PC-3 (cell line): ENCODE data around the gene BMP2. TPM values are rescaled to one million over a fixed set of nuclear protein-coding genes. Genes with fewer than 3 reads are reported as not detected.
A peak's percentile ranks its signal among the peaks of the same experiment; 100 is the strongest.

Experiments
- ATAC-seq: fragments of 200-7000 bp; cut with Tn5 transposase; 2 replicates; pipeline ENCODE4 v1.9.1; 2020; ENCODE audit warnings: mild to moderate bottlenecking, moderate library complexity
- Bru-seq: library from RNA; stranded (reverse); fragments of 400-500 nt; gene quantifications from one replicate; lab custom pipeline; 2021; lab: Mats Ljungman, UMichigan
- BruChase-seq, 2 experiments: library from RNA; stranded (reverse); fragments of 400-500 nt; gene quantifications; one replicate each; lab custom pipeline; 2021; lab: Mats Ljungman, UMichigan
- BruUV-seq: library from RNA; stranded (reverse); fragments of 400-500 nt; replicated peaks from 2 replicates; lab custom pipeline; 2021; lab: Mats Ljungman, UMichigan
- CTCF ChIA-PET: fragments of 300-600 bp; sonication (Branson Sonifier 250); formaldehyde crosslinking; loops from one replicate; lab custom pipeline; 2022; ENCODE audit warnings: antibody characterized with exemption; lab: Charles Lee
- POLR2A ChIA-PET: fragments of 300-600 bp; sonication (Branson Sonifier 250); formaldehyde crosslinking; loops from one replicate; lab custom pipeline; 2022; ENCODE audit warnings: antibody characterized with exemption; ENCODE audit not compliant: unreplicated experiment; lab: Charles Lee
- DNase-seq: peaks from one replicate; pipeline ENCODE4 v3.0.0-alpha.2; 2015
- H2AFZ ChIP-seq: fragments of 300-600 bp; sonication (generic); 2 replicates; pipeline ENCODE4 v1.6.0; 2016; ENCODE audit warnings: antibody characterized with exemption, low read length
- H3F3A ChIP-seq: fragments of 300-600 bp; sonication (generic); one replicate; pipeline ENCODE4 v1.6.0; 2017; ENCODE audit warnings: antibody characterized with exemption, low read length, control low read depth, mild to moderate bottlenecking; ENCODE audit not compliant: unreplicated experiment
- H3K27ac ChIP-seq: fragments of 300-600 bp; sonication (generic); 2 replicates; pipeline ENCODE4 v1.5.1; 2016; ENCODE audit warnings: mild to moderate bottlenecking, low read length
- H3K27me3 ChIP-seq: fragments of 300-600 bp; sonication (generic); 2 replicates; pipeline ENCODE4 v1.6.1; 2016; ENCODE audit warnings: low read length, mixed read lengths
- H3K36me3 ChIP-seq: fragments of 300-600 bp; sonication (generic); 2 replicates; pipeline ENCODE4 v1.6.1; 2016; ENCODE audit warnings: low read depth, mixed run types, low read length, mixed read lengths
- H3K4me1 ChIP-seq: fragments of 300-600 bp; sonication (generic); 2 replicates; pipeline ENCODE4 v1.5.1; 2016; ENCODE audit warnings: low read length; ENCODE audit not compliant: insufficient read depth
- H3K4me2 ChIP-seq: fragments of 300-600 bp; sonication (generic); 2 replicates; pipeline ENCODE4 v1.6.0; 2016; ENCODE audit warnings: low read length
- H3K4me3 ChIP-seq: fragments of 300-600 bp; sonication (generic); 2 replicates; pipeline ENCODE4 v1.5.1; 2016; ENCODE audit warnings: mild to moderate bottlenecking, low read length, mixed read lengths
- H3K79me2 ChIP-seq: fragments of 300-600 bp; sonication (generic); 2 replicates; pipeline ENCODE4 v1.6.1; 2017; ENCODE audit warnings: low read length, mixed read lengths
- H3K9ac ChIP-seq: fragments of 300-600 bp; sonication (generic); 2 replicates; pipeline ENCODE4 v1.6.0; 2016; ENCODE audit warnings: mild to moderate bottlenecking, low read length
- H3K9me2 ChIP-seq: fragments of 300-600 bp; sonication (generic); replicated peaks from 2 replicates; pipeline ENCODE4 v1.6.1; 2016; ENCODE audit warnings: mixed run types, low read length, mixed read lengths
- H3K9me3 ChIP-seq: fragments of 300-600 bp; sonication (generic); 2 replicates; pipeline ENCODE4 v1.6.1; 2016; ENCODE audit warnings: low read length, mixed read lengths
- H4K20me1 ChIP-seq: fragments of 300-600 bp; sonication (generic); 2 replicates; pipeline ENCODE4 v1.6.1; 2016; ENCODE audit warnings: low read length, mixed read lengths
- EZH2 ChIP-seq: fragments of 300-600 bp; sonication (generic); IDR thresholded peaks from one replicate; pipeline ENCODE4 v1.6.1; 2017; ENCODE audit warnings: antibody characterized with exemption, mild to moderate bottlenecking, low read length; ENCODE audit not compliant: unreplicated experiment
- EZH2phosphoT487 ChIP-seq: fragments of 300-600 bp; sonication (generic); IDR thresholded peaks from 2 replicates; pipeline ENCODE4 v1.6.1; 2018; ENCODE audit warnings: mild to moderate bottlenecking, antibody characterized with exemption, low read length, borderline replicate concordance
- intact Hi-C: fragments of 100-400 bp; cut with micrococcal nuclease; formaldehyde crosslinking; loops from 2 replicates; pipeline ENCODE4 v1.9.0; 2023
- long read RNA-seq: library from polyadenylated mRNA; unstranded; transcript quantifications from one replicate; pipeline ENCODE4 v2.0.0, GENCODE V29; 2021; ENCODE audit not compliant: unreplicated experiment
- total RNA-seq: library from RNA; depleted of rRNA; stranded (reverse); fragments of >200 nt; gene quantifications from 2 replicates; pipeline ENCODE4 v1.2.3, GENCODE V29; 2014; rRNA removed
- TF ChIP-seq, protein P1 (sequence below): fragments of 300-600 bp; sonication (generic); conservative IDR thresholded peaks from 2 replicates; pipeline ENCODE4 v1.5.1; 2017; ENCODE audit warnings: antibody characterized with exemption, low read depth, mild to moderate bottlenecking, low read length

Gene BMP2
- total RNA-seq (0.40 and 0.73 TPM in 2 replicates), Bru-seq, nascent RNA (percentile 19 among the genes with signal in this experiment), BruChase-seq, experiment 1, labeled RNA remaining after a 6-hour chase (percentile 22 among the genes with signal in this experiment), BruChase-seq, experiment 2, labeled RNA remaining after a 2-hour chase (percentile 11 among the genes with signal in this experiment)
- long read RNA-seq: 0 reads

DNA sequence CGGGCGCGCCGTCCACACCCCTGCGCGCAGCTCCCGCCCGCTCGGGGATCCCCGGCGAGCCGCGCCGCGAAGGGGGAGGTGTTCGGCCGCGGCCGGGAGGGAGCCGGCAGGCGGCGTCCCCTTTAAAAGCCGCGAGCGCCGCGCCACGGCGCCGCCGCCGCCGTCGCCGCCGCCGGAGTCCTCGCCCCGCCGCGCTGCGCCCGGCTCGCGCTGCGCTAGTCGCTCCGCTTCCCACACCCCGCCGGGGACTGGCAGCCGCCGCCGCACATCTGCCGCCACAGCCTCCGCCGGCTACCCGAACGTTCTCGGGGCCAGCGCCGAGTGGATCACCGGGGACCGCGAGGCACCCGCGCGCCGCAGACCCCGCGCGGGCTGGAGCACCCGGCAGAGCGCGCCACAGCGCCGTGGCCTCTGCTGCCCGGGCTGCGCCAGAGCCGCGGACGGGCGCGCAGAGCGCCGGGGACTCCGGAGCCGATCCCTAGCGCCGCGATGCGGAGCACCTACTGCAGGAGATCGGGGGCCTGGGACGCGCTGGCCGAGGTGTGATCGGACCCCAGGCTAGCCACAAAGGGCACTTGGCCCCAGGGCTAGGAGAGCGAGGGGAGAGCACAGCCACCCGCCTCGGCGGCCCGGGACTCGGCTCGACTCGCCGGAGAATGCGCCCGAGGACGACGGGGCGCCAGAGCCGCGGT lies at the start of gene BMP2:
Gene BMP2, plus strand, starts transcription at position 151 of the 692 bp plus-strand sequence. CDS start 2,441 bp downstream, outside the sequence.
- TF ChIP-seq EZH2phosphoT487 (no peak), EZH2 (no peak)
- TF ChIP-seq, protein P1, sequence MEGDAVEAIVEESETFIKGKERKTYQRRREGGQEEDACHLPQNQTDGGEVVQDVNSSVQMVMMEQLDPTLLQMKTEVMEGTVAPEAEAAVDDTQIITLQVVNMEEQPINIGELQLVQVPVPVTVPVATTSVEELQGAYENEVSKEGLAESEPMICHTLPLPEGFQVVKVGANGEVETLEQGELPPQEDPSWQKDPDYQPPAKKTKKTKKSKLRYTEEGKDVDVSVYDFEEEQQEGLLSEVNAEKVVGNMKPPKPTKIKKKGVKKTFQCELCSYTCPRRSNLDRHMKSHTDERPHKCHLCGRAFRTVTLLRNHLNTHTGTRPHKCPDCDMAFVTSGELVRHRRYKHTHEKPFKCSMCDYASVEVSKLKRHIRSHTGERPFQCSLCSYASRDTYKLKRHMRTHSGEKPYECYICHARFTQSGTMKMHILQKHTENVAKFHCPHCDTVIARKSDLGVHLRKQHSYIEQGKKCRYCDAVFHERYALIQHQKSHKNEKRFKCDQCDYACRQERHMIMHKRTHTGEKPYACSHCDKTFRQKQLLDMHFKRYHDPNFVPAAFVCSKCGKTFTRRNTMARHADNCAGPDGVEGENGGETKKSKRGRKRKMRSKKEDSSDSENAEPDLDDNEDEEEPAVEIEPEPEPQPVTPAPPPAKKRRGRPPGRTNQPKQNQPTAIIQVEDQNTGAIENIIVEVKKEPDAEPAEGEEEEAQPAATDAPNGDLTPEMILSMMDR: no peak
- Histone ChIP-seq H3K36me3 (no peaks in the 10 kb centered on the region), H3F3A (no peaks in the 10 kb centered on the region), H3K27ac (no peak within 1 kb of the TSS), H2AFZ (peak within 1 kb of the TSS; percentile 69), H3K9ac (no peak within 1 kb of the TSS), H3K4me1 (no peaks in the 10 kb centered on the region), H3K4me3 (peak within 1 kb of the TSS; percentile 67), H3K9me3 (no peaks in the 10 kb centered on the region), H3K79me2 (no peaks in the 10 kb centered on the region), H3K4me2 (peak within 1 kb of the TSS; percentile 85), H3K9me2 (no peaks in the 10 kb centered on the region), H3K27me3 (peaks cover 51% of the 10 kb centered on the region), H4K20me1 (no peaks in the 10 kb centered on the region)
- BruUV-seq: no TSS peak
- ChIA-PET CTCF (no interaction called here), POLR2A (no interaction called here)
- intact Hi-C loops: loop anchor here (10.0 kb wide), 2 partner anchors 517 to 623 kb away; no protein-coding TSS in a partner anchor
- DNase-seq (peak; percentile 28), ATAC-seq (peak; percentile 69)

DNA sequence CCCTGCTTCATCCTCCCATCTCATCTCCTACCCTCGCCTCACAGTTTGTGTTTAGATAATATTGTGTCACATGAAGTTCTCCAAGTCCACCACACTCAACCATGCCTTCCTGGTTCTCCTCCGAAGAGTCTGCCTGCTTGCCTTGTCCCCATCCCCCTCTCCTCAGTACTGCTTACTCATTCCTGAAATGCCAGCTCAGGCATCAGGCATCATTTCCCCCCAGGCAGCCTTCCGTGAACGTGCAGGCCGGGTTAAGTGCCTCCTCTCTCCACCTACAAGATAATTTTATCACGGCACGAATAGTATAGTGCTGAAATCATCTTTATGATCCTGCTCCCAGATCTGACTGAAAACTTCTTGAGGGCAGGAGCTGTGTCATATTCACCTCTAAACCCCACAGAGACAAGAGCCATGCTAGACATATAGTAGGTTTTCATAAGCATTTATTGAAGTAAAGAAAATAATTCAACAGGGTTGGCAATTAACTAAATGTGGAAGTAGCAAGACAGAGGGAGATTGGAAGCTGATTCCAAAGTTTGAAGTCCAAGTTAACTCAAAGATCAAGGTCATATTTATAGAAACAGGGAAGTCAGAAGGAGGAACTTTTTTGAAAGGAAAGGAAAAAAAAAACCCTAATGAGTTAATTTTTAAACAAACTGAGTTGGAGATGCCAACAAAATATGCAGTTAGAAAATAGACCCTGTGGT lies 48.7 kb upstream of the BMP2 start:
- Histone ChIP-seq H3K9me2 (no peaks in the 10 kb centered on the region), H3F3A (no peaks in the 10 kb centered on the region), H3K27ac (peak overlapping the region; percentile 35), H3K4me3 (no peak overlapping the region), H3K36me3 (no peaks in the 10 kb centered on the region), H4K20me1 (no peaks in the 10 kb centered on the region), H3K79me2 (no peaks in the 10 kb centered on the region), H3K9me3 (0 out of 2 replicates have a peak, but pooled peaks cover 6% of the 10 kb centered on the region), H3K9ac (no peak overlapping the region), H2AFZ (peak overlapping the region; percentile 53), H3K4me2 (no peak overlapping the region), H3K27me3 (no peaks in the 10 kb centered on the region), H3K4me1 (peaks cover 34% of the 10 kb centered on the region)
- POLR2A ChIA-PET: no interaction called here
- DNase-seq (peak; percentile 88), ATAC-seq (no peak)
- intact Hi-C loops: no loop called here
- CTCF ChIA-PET: no interaction called here
- no TSS peak for BruUV-seq
- TF ChIP-seq EZH2: no peak
- TF ChIP-seq, protein P1: no peak
